ENCODE measurements around the gene COL26A1.
"Not testable (repeated sequence)": the region's sequence is repeated elsewhere in the genome, so short reads cannot be mapped to it uniquely, and the experiment has no call there.

Gene COL26A1

GRCh38 chr7:101555269-101555920, 192.7 kb downstream of the COL26A1 start:
- DNase-seq: no peak

GRCh38 chr7:101555921-101556275, 193.2 kb downstream of the COL26A1 start:
- no peak for DNase-seq

- DNase-seq: no peak
These were observed 193.8 kb downstream of the COL26A1 start for GRCh38 chr7:101556453-101556968.

GRCh38 chr7:101557421-101557820, 194.7 kb downstream of the COL26A1 start:
- DNase-seq: no peak

- no peak for DNase-seq
These were observed 195.5 kb downstream of the COL26A1 start for GRCh38 chr7:101557978-101558741.

GRCh38 chr7:101558742-101559325, 196.2 kb downstream of the COL26A1 start:
- DNase-seq: no peak

- no peak for DNase-seq
These were observed 196.9 kb downstream of the COL26A1 start for GRCh38 chr7:101559586-101559985.

- not testable (repeated sequence) for DNase-seq
These were observed 197.3 kb downstream of the COL26A1 start for GRCh38 chr7:101560021-101560420.

- no peak for DNase-seq
These were observed 198.2 kb downstream of the COL26A1 start for GRCh38 chr7:101560856-101561255.

GRCh38 chr7:101561293-101561692, 198.6 kb downstream of the COL26A1 start:
- DNase-seq: not testable (repeated sequence)

GRCh38 chr7:101562531-101563197, 200.0 kb downstream of the COL26A1 start:
- no peak for DNase-seq

- DNase-seq: no peak
These were observed 200.7 kb downstream of the COL26A1 start for GRCh38 chr7:101563198-101563901.

- no peak for DNase-seq
These were observed 201.5 kb downstream of the COL26A1 start for GRCh38 chr7:101563943-101564777.

- DNase-seq: no peak
These were observed 202.1 kb downstream of the COL26A1 start for GRCh38 chr7:101564778-101565211.

- DNase-seq: no peak
These were observed 203.0 kb downstream of the COL26A1 start for GRCh38 chr7:101565601-101566209.

- DNase-seq: no peak
These were observed 204.6 kb downstream of the COL26A1 start for GRCh38 chr7:101567230-101567629.

- DNase-seq: no peak
These were observed 209.5 kb downstream of the COL26A1 start for GRCh38 chr7:101572156-101572555.

GRCh38 chr7:101575168-101575567, 212.5 kb downstream of the COL26A1 start:
- DNase-seq: no peak

- no peak for DNase-seq
These were observed 213.0 kb downstream of the COL26A1 start for GRCh38 chr7:101575721-101576120.

- DNase-seq: no peak
These were observed 214.3 kb downstream of the COL26A1 start for GRCh38 chr7:101576998-101577397.

- DNase-seq: no peak
These were observed 215.9 kb downstream of the COL26A1 start for GRCh38 chr7:101578552-101578951.
